ENCODE data around the gene HS3ST4.

Gene HS3ST4

GRCh38 chr16:25827709-25828108 lies 135.9 kb downstream of the HS3ST4 start:
- no peak for DNase-seq (ENCODE audit: low spot score)

GRCh38 chr16:25828510-25828909 lies 136.8 kb downstream of the HS3ST4 start:
- DNase-seq (ENCODE audit: low spot score): no peak

- DNase-seq (ENCODE audit: low spot score): no peak
These were observed 140.5 kb downstream of the HS3ST4 start for GRCh38 chr16:25832291-25832690.

- DNase-seq (ENCODE audit: low spot score): no peak
These were observed 142.3 kb downstream of the HS3ST4 start for GRCh38 chr16:25834101-25834500.

- DNase-seq (ENCODE audit: low spot score): no peak
These were observed 143.4 kb downstream of the HS3ST4 start for GRCh38 chr16:25835126-25835525.

GRCh38 chr16:25838724-25839186 lies 147.0 kb downstream of the HS3ST4 start:
- peak; percentile 63 for DNase-seq (ENCODE audit: low spot score)

GRCh38 chr16:25841761-25842160 lies 150.0 kb downstream of the HS3ST4 start:
- no peak for DNase-seq (ENCODE audit: low spot score)

- DNase-seq (ENCODE audit: low spot score): no peak
These were observed 154.1 kb downstream of the HS3ST4 start for GRCh38 chr16:25845901-25846300.

GRCh38 chr16:25854141-25854540 lies 162.4 kb downstream of the HS3ST4 start:
- DNase-seq (ENCODE audit: low spot score): no peak

- DNase-seq (ENCODE audit: low spot score): no peak
These were observed 163.3 kb downstream of the HS3ST4 start for GRCh38 chr16:25855063-25855462.

GRCh38 chr16:25855818-25856217 lies 164.1 kb downstream of the HS3ST4 start:
- no peak for DNase-seq (ENCODE audit: low spot score)

GRCh38 chr16:25859645-25860044 lies 167.9 kb downstream of the HS3ST4 start:
- no peak for DNase-seq (ENCODE audit: low spot score)

GRCh38 chr16:25867041-25867440 lies 175.3 kb downstream of the HS3ST4 start:
- DNase-seq (ENCODE audit: low spot score): no peak

- no peak for DNase-seq (ENCODE audit: low spot score)
These were observed 176.3 kb downstream of the HS3ST4 start for GRCh38 chr16:25868106-25868505.

- DNase-seq (ENCODE audit: low spot score): no peak
These were observed 177.1 kb downstream of the HS3ST4 start for GRCh38 chr16:25868706-25869370.

- no peak for DNase-seq (ENCODE audit: low spot score)
These were observed 180.8 kb downstream of the HS3ST4 start for GRCh38 chr16:25872369-25873070.

- no peak for DNase-seq (ENCODE audit: low spot score)
These were observed 182.4 kb downstream of the HS3ST4 start for GRCh38 chr16:25874196-25874595.

- no peak for DNase-seq (ENCODE audit: low spot score)
These were observed 184.3 kb downstream of the HS3ST4 start for GRCh38 chr16:25875956-25876598.

- DNase-seq (ENCODE audit: low spot score): no peak
These were observed 185.3 kb downstream of the HS3ST4 start for GRCh38 chr16:25877103-25877502.

- DNase-seq (ENCODE audit: low spot score): no peak
These were observed 194.8 kb downstream of the HS3ST4 start for GRCh38 chr16:25886598-25886997.

GRCh38 chr16:25888868-25889267 lies 197.1 kb downstream of the HS3ST4 start:
- DNase-seq (ENCODE audit: low spot score): no peak

- DNase-seq (ENCODE audit: low spot score): no peak
These were observed 201.6 kb downstream of the HS3ST4 start for GRCh38 chr16:25893332-25893731.

- DNase-seq (ENCODE audit: low spot score): no peak
These were observed 202.3 kb downstream of the HS3ST4 start for GRCh38 chr16:25894093-25894492.
